Stimulated activated CD8-positive, alpha-beta memory T cell treated with anti-CD3 and anti-CD28 coated beads, Interleukin-4, amount 100 ng/mL, for 24 hours (primary cell): Measurements from ENCODE around the gene WNK2.
"Not testable (repeated sequence)": the region's sequence is repeated elsewhere in the genome, so short reads cannot be mapped to it uniquely, and the experiment has no call there.

Experiments used
- DNase-seq: peaks from one replicate; pipeline ENCODE4 v3.0.0-alpha.2; 2020; ENCODE audit warnings: low read depth

Gene WNK2

GRCh38 chr9:93308158-93308602 lies 124.2 kb downstream of the WNK2 start:
- no peak for DNase-seq

- no peak for DNase-seq
Observed at GRCh38 chr9:93308676-93309075, 124.7 kb downstream of the WNK2 start.

- DNase-seq, result no peak
Observed at GRCh38 chr9:93309889-93310425, 126.0 kb downstream of the WNK2 start.

- DNase-seq, result no peak
Observed at GRCh38 chr9:93315118-93315517, 131.2 kb downstream of the WNK2 start.

- DNase-seq, result no peak
Observed at GRCh38 chr9:93315960-93316359, 132.0 kb downstream of the WNK2 start.

GRCh38 chr9:93316726-93317494 lies 133.0 kb downstream of the WNK2 start:
- DNase-seq, result no peak

GRCh38 chr9:93317495-93318094 lies 133.7 kb downstream of the WNK2 start:
- no peak for DNase-seq

- no peak for DNase-seq
Observed at GRCh38 chr9:93318480-93318879, 134.5 kb downstream of the WNK2 start.

- DNase-seq, result no peak
Observed at GRCh38 chr9:93319301-93319991, 135.5 kb downstream of the WNK2 start.

GRCh38 chr9:93319992-93320500 lies 136.1 kb downstream of the WNK2 start:
- no peak for DNase-seq

GRCh38 chr9:93320591-93321219 lies 136.8 kb downstream of the WNK2 start:
- DNase-seq, result no peak

GRCh38 chr9:93321220-93321610 lies 137.3 kb downstream of the WNK2 start:
- DNase-seq, result no peak

- DNase-seq, result not testable (repeated sequence)
Observed at GRCh38 chr9:93323446-93323954, 139.6 kb downstream of the WNK2 start.

- no peak for DNase-seq
Observed at GRCh38 chr9:93324191-93324834, 140.4 kb downstream of the WNK2 start.

GRCh38 chr9:93325307-93326035 lies 141.5 kb downstream of the WNK2 start:
- DNase-seq, result no peak

GRCh38 chr9:93326056-93326455 lies 142.1 kb downstream of the WNK2 start:
- DNase-seq, result no peak

- no peak for DNase-seq
Observed at GRCh38 chr9:93326654-93327053, 142.7 kb downstream of the WNK2 start.

- DNase-seq, result no peak
Observed at GRCh38 chr9:93329629-93330280, 145.8 kb downstream of the WNK2 start.

GRCh38 chr9:93332317-93332716 lies 148.4 kb downstream of the WNK2 start:
- DNase-seq, result no peak

- DNase-seq, result no peak
Observed at GRCh38 chr9:93336720-93337119, 152.8 kb downstream of the WNK2 start.
